Adrenal gland (tissue), 5 donors: ENCODE measurements around the gene SH3PXD2B.

Experiments
- POLR2A ChIP-seq, 2 donors: fragments of 450-650 bp; IDR thresholded peaks; one replicate each; pipeline ENCODE4 v1.6.1; 2017; ENCODE audit warnings: antibody characterized with exemption in 2 of 2, mild to moderate bottlenecking in 2 of 2, moderate library complexity in 1 of 2
- TF ChIP-seq, protein P1 (sequence below), 6 experiments: fragments of 450-650 bp in 4 of 6; fragments of 200-600 bp in 2 of 6; sonication (generic) in 1 of 6; IDR thresholded peaks; 1 replicate in 5 of 6; 2 replicates in 1 of 6; pipeline versions ENCODE4 v1.5.1 to v1.8.0; 2016 to 2021; ENCODE audit warnings: antibody characterized with exemption in 6 of 6, mild to moderate bottlenecking in 2 of 6, moderate library complexity in 1 of 6
- donor health status: DM: no; HTN: no; CAD: no.

DNA sequence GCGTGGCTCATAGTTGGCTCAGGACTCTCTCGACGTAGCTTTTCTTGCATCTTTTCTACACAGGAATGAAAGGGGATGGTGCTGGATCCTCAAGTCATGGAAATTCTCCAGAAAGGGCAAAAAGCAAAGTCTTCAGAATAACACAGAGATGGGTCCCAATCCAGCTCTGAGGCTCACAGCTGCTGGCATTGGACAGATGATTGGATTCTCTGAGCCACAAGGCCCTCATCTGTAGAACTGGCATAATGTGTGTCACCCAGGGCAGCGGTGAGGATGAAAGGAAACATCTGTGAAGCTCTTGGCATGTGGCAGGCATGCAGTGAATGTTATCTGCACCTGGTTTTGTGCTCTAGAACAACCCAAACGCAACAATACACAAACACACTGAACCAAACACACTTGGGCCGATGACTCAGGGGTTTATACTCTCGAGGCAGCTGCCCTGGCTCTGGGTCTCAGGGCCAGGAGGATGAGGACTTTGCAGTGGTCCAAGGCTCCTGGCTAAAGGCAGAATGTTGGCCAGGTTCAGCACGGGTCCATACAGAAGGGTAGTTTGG is 106.8 kb downstream of the SH3PXD2B start:
- TF ChIP-seq, protein P1, sequence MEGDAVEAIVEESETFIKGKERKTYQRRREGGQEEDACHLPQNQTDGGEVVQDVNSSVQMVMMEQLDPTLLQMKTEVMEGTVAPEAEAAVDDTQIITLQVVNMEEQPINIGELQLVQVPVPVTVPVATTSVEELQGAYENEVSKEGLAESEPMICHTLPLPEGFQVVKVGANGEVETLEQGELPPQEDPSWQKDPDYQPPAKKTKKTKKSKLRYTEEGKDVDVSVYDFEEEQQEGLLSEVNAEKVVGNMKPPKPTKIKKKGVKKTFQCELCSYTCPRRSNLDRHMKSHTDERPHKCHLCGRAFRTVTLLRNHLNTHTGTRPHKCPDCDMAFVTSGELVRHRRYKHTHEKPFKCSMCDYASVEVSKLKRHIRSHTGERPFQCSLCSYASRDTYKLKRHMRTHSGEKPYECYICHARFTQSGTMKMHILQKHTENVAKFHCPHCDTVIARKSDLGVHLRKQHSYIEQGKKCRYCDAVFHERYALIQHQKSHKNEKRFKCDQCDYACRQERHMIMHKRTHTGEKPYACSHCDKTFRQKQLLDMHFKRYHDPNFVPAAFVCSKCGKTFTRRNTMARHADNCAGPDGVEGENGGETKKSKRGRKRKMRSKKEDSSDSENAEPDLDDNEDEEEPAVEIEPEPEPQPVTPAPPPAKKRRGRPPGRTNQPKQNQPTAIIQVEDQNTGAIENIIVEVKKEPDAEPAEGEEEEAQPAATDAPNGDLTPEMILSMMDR (IDR thresholded peaks at IDR 0.05), result no peak
- TF ChIP-seq POLR2A (IDR thresholded peaks at IDR 0.05), result no peak
